Nephron (organoid): ENCODE results near the gene TNFAIP2.

Source experiments
- H3K27ac Mint-ChIP-seq, 3 experiments: 2 replicates each; pipeline ENCODE4 v1.8.0; 2020; ENCODE audit warnings: mixed read lengths in 3 of 3, mild to moderate bottlenecking in 2 of 3, moderate library complexity in 1 of 3
- H3K27me3 Mint-ChIP-seq: 2 replicates; pipeline ENCODE4 v1.8.0; 2021; ENCODE audit warnings: low read depth, mild to moderate bottlenecking, moderate library complexity, mixed read lengths
- H3K36me3 Mint-ChIP-seq: 2 replicates; pipeline ENCODE4 v1.8.0; 2020; ENCODE audit warnings: low read depth, mixed read lengths
- H3K4me1 Mint-ChIP-seq: 2 replicates; pipeline ENCODE4 v1.8.0; 2020; ENCODE audit warnings: mixed read lengths
- H3K4me3 Mint-ChIP-seq, 3 experiments: 2 replicates each; pipeline ENCODE4 v1.8.0; 2020; ENCODE audit warnings: mild to moderate bottlenecking in 3 of 3, mixed read lengths in 3 of 3, moderate library complexity in 2 of 3
- H3K9me3 Mint-ChIP-seq: 2 replicates; pipeline ENCODE4 v1.8.0; 2020; ENCODE audit warnings: mixed read lengths
- CTCF ChIP-seq, 3 experiments: fragments of 200-600 bp; sonication (generic); IDR thresholded peaks; one replicate each; pipeline ENCODE4 v1.5.0; 2021; ENCODE audit warnings: antibody characterized with exemption in 3 of 3; ENCODE audit not compliant: unreplicated experiment in 3 of 3

TNFAIP2 gene

GRCh38 chr14:103125098-103126070 is 2.1 kb downstream of the TNFAIP2 start:
- Mint-ChIP-seq H3K4me1 (peaks cover 36% of the 10 kb centered on the region), H3K9me3 (no peaks in the 10 kb centered on the region), H3K4me3 (peak overlapping the region; percentile 63 to 81 (median 78)), H3K27ac (peak overlapping the region in 1 of 3 experiments; percentile 45), H3K36me3 (no peaks in the 10 kb centered on the region), H3K27me3 (peaks cover 30% of the 10 kb centered on the region)
- TF ChIP-seq CTCF (IDR thresholded peaks at IDR 0.05; ENCODE audit: unreplicated experiment in 3 of 3): no peak

- Mint-ChIP-seq H3K4me3 (peak overlapping the region; percentile 63 to 81 (median 78)), H3K36me3 (no peaks in the 10 kb centered on the region), H3K9me3 (no peaks in the 10 kb centered on the region), H3K27me3 (peaks cover 30% of the 10 kb centered on the region), H3K4me1 (peaks cover 39% of the 10 kb centered on the region), H3K27ac (peak overlapping the region in 2 of 3 experiments; percentile 45 to 53)
- no peak for TF ChIP-seq CTCF (IDR thresholded peaks at IDR 0.05; ENCODE audit: unreplicated experiment in 3 of 3)
These were observed 3.0 kb downstream of the TNFAIP2 start for GRCh38 chr14:103126088-103126872.

- peaks cover 40% of the 10 kb centered on the region for H3K4me1 Mint-ChIP-seq
- peaks cover 30% of the 10 kb centered on the region for H3K27me3 Mint-ChIP-seq
- peak overlapping the region in 1 of 3 experiments; percentile 78 for H3K4me3 Mint-ChIP-seq
- no peaks in the 10 kb centered on the region for H3K36me3 Mint-ChIP-seq
- no peak overlapping the region for H3K27ac Mint-ChIP-seq
- TF ChIP-seq CTCF (IDR thresholded peaks at IDR 0.05; ENCODE audit: unreplicated experiment in 3 of 3): peak; percentile 13 to 29 (median 14)
- H3K9me3 Mint-ChIP-seq: no peaks in the 10 kb centered on the region
These were observed 3.6 kb downstream of the TNFAIP2 start for GRCh38 chr14:103126873-103127304.

- Mint-ChIP-seq H3K9me3 (no peaks in the 10 kb centered on the region), H3K27me3 (peaks cover 25% of the 10 kb centered on the region), H3K4me1 (peaks cover 39% of the 10 kb centered on the region), H3K27ac (no peak overlapping the region), H3K36me3 (no peaks in the 10 kb centered on the region), H3K4me3 (no peak overlapping the region)
- no peak for TF ChIP-seq CTCF (IDR thresholded peaks at IDR 0.05; ENCODE audit: unreplicated experiment in 3 of 3)
These were observed 4.1 kb downstream of the TNFAIP2 start for GRCh38 chr14:103127356-103127755.

- Mint-ChIP-seq H3K36me3 (peaks cover 4% of the 10 kb centered on the region), H3K27me3 (peaks cover 25% of the 10 kb centered on the region), H3K27ac (peak overlapping the region in 1 of 3 experiments; percentile 14), H3K4me1 (peaks cover 44% of the 10 kb centered on the region), H3K9me3 (no peaks in the 10 kb centered on the region), H3K4me3 (peak overlapping the region in 2 of 3 experiments; percentile 37 to 38)
- TF ChIP-seq CTCF (IDR thresholded peaks at IDR 0.05; ENCODE audit: unreplicated experiment in 3 of 3): no peak
These were observed 4.8 kb downstream of the TNFAIP2 start for GRCh38 chr14:103127861-103128598.
